IPS DF 4.7 (cell line): ENCODE data around the gene JMJD7.
"Not testable (repeated sequence)": the region's sequence is repeated elsewhere in the genome, so short reads cannot be mapped to it uniquely, and the experiment has no call there.

Source experiments
- DNase-seq: peaks from one replicate; pipeline ENCODE4 v3.0.0-alpha.2; 2013; ENCODE audit warnings: low spot score; ENCODE audit errors: extremely low read depth

The JMJD7 gene

DNA sequence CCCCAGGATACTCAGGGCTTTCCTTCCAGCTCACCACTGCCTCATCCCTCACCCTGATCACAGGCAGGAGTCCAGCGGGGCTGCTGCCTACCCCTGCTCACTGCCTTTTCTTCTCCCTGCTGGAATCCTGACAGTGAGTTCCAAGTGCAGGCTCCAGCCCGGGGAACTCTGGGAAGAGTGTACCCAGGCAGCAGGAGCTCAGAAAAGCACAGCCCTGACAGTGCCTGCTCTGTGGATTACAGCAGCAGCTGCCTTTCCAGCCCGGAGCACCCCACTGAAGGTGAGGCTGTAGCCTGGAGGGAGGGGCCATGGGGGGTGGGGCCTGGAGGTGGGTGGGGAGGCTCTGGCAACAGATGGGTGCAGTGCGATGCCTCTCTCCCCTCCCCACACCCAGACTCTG lies 6.1 kb upstream of the JMJD7 start:
- no peak for DNase-seq

- no peak for DNase-seq
Measured at GRCh38 chr15:41822471-41822870, 5.4 kb upstream of the JMJD7 start.

- no peak for DNase-seq
Measured at GRCh38 chr15:41822957-41823356, 4.9 kb upstream of the JMJD7 start.

- no peak for DNase-seq
Measured at GRCh38 chr15:41823502-41823901, 4.4 kb upstream of the JMJD7 start.

- no peak for DNase-seq
Measured at GRCh38 chr15:41824062-41824745, 3.7 kb upstream of the JMJD7 start.

DNA sequence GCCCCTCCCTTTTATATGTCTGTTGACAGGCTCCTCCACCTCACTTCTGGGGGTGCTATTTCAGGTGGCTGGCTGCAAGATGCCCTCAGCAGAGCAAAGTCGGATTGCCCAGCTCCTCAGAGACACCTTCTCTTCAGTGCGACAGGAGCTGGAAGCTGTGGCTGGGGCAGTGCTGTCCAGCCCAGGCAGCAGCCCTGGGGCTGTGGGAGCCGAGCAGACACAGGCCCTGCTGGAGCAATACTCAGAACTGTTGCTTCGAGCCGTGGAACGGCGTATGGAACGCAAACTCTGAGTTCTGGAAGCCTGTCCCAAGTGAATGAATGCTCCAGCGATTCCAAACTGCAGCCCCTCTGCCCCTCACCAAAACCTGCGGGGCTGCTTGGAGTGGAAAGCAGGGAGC lies 2.7 kb upstream of the JMJD7 start:
- no peak for DNase-seq

GRCh38 chr15:41825572-41826535 lies 2.0 kb upstream of the JMJD7 start:
- DNase-seq: no peak

- no peak for DNase-seq
Measured at GRCh38 chr15:41827290-41827879, 507 bp upstream of the JMJD7 start.

DNA sequence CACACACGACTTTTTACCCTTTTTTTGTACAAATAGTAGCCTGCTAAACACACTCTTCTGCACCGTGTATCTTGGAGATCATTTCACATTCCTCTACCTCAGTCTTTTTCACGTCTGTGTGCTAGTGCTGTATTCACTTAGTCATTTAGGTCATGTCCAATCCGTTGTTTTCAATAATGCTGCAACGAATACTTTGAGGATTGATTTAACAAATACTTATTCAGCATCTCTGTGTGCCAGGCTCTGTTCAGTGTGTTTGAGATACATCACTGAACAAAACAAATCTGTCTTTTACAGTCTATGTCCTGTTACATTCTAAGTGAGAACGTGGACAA lies 882 bp downstream of the JMJD7 start:
- DNase-seq: no peak

DNA sequence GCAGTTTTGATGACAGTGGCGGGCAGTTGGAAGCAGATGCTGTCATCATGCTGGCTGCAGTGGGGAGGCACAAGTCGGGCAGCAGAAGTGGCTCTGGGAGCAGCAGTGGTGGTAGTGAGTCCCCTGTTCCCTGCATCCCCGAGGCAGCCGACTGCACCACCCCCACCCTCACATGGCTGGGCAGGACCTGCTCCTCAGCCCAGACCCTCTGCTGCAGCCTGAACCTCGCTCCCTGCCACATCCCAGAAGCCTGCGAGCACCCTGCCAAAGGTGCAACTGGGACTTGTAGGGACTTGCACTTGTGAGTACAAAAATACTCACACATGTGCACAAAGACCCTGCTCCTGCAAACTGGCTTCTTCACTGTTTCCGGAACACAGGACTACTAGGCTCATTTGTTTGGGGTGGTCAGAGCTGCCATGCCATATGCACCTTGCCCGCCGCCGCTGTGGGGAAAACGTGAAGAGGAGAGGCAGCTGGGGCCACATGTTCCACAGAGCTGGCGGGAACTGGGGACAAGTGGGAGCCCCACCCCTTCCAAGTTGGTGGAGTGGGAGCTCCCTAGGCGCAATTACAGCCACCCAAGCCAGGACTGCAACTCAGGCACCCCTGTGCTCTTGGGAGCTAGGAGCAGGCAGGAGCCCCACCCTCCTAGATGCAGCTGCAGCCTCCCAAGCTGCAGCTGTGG lies 2.2 kb downstream of the JMJD7 start:
- no peak for DNase-seq

- DNase-seq: not testable (repeated sequence)
Measured at GRCh38 chr15:41831291-41831690, 3.4 kb downstream of the JMJD7 start.

DNA sequence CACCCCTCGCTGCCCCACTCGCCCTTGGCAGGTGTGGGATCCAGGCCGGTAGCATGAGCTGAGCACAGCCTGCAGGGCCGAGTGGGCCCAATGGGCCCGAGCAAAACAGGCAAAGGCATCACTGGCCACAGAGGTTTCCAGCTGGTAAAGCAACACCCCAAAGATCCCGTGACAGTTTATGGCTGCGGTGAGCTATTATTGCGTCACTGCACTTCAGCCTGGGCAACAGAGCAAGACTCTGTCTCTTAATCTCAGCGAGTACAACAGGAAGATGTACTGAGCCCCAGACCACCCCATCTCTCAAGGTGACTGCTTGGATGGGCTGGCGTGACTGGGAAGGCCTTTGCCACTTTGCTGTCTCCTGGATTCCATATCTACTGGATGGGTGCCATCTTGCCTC lies 4.3 kb downstream of the JMJD7 start:
- no peak for DNase-seq

DNA sequence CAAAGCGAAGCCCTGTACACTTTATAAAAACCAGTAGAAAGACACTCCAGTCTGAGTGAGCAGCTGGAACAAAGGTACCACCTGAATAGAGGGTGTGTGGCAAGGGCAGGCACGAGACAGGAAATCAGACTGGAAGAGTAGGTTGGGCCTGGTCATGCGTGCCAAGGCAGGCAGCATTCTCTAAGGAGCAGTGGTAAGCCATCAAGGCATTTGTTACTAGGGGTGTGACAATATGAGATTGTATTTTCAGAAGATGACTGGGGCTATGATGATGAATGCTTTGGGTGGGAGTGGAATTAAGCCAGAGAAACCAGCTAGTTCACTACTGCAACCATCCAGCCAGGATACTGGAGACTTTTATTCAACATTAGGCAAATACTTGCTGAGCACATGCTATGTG lies 5.0 kb downstream of the JMJD7 start:
- no peak for DNase-seq

DNA sequence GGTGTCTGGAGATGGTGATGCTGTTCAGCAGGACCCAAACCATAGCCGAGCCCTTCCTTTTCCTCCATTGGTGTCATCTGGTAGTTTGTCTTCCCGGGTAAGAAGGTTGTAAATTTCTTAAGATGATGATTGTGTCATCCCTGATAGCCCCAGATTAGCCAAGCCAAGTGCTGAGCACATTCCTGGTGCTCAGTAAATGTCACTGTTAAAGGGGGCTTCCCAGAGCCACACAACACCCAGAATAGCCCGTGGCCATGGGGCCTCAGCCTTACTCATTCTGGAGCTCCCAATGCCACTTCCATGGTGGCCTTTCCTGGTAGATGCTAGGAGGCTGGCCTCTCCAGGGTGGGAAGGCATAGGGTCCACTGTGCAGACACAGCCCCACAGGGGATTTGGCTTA lies 6.2 kb downstream of the JMJD7 start:
- no peak for DNase-seq

GRCh38 chr15:41836073-41836472 lies 8.2 kb downstream of the JMJD7 start:
- DNase-seq: no peak

- no peak for DNase-seq
Measured at GRCh38 chr15:41836713-41837454, 9.0 kb downstream of the JMJD7 start.

DNA sequence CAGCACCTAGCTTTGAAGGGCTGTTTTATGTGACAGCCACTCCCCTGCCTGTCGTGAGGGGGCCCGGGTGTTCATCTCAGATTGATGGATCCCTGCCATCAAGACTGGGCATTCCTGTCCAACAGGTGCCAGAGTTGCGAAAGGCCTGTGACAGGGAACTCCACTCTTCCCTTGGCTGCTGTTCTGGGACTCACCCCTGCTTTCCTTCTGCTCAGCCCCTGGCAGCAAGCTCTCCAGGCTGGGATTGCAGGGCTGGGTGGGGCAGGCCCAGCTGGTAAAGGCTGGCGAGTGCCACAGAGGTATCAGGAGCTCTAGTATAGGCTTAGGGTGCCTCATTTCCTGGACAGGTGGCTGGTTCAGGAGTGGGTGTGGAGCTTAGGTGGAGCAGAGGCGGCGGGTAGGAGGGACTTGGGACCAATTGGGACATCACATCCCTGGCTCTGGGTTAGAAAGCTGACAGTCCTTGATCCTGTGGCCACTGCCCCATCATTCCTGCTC lies 10.6 kb downstream of the JMJD7 start, which contains the start of gene PLA2G4B:
Gene PLA2G4B, plus strand, starts transcription at position 448 of the 498 bp plus-strand sequence. CDS start 67 bp downstream, outside the sequence.
- no peak for DNase-seq

DNA sequence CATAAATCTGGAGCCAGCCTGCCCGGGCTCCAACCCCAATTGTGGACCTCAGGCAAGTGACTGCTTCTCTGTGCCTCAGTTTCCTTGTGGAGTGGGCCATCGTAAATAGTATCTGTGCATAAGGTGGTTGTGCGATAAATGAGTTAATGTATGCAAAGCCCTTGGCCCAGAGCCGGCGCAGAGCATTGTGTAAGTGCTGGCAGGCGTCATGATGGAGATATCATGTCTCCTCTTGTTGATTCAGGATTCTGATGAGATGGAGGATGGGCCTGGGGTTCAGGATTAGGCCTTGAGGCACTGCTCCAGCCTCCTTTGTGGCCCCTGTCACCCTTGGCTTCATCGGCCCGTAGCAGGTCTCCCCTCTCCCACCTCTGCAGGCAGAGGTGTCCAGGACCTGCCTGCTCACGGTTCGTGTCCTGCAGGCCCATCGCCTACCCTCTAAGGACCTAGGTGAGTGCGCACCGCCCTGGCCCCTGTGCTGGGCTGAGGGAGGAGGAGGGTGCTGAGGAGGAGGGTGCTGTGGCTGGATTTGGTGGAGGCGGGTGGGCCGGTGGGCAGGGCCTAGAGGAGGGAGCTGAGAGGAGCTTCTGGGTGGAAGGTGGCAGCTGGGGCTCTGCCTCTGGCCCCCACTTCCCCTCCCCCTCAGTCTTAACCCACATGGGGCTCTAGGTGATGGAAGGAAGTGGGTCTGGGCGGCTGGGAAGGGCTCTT lies 12.0 kb downstream of the JMJD7 start:
- no peak for DNase-seq

GRCh38 chr15:41840673-41841072 lies 12.8 kb downstream of the JMJD7 start:
- DNase-seq: no peak

DNA sequence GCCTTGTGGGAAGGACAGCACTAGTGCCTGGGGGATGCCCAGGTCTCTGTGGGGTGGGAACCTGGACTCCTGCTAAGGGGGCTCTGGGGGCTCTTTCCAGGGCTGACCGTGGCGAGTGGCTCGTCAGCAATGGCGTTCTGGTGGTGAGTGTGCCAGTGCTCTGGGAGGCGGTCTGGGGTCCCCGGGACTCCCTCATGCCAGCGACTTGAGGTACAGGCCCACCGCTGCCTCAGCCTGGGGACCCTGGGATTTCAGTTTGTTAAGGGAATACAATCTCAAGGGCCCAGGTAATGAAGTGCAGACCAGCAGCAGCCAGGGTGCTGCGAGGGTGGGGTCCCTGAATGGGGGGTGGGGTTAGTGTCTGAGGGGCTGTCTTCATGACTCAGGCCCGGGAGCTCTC lies 13.2 kb downstream of the JMJD7 start:
- no peak for DNase-seq
